NOMO-1 (cell line): Measurements from ENCODE around the gene YIPF5.

Source experiments
- DNase-seq, 2 experiments: peaks; one replicate each; lab custom pipeline; 2025; ENCODE audit not compliant: unreplicated experiment in 2 of 2; lab: John Stamatoyannopoulos, UW

YIPF5 gene

GRCh38 chr5:144130306-144130705 lies 40.2 kb downstream of the YIPF5 start:
- DNase-seq: no peak

GRCh38 chr5:144128844-144129243 lies 41.6 kb downstream of the YIPF5 start:
- no peak for DNase-seq

DNA sequence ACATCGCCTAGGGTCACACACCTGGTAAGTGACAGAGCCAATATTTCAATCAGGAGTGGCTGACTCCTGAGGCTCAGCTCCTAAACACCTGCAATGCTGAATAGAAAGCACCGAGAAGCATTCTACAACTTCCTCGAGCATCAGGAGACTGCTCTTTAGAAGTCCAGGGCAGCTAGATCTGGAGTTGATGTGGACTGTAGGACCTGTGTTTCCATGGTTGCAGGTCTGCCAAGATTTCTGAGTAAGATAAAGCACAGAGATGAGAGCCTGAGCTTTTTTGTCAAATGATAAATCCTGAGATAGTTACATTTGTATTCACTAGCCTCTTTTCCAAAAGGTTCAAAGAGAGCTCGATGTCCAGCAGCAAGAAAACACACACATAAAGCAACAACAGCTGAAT lies 43.8 kb downstream of the YIPF5 start:
- no peak for DNase-seq

DNA sequence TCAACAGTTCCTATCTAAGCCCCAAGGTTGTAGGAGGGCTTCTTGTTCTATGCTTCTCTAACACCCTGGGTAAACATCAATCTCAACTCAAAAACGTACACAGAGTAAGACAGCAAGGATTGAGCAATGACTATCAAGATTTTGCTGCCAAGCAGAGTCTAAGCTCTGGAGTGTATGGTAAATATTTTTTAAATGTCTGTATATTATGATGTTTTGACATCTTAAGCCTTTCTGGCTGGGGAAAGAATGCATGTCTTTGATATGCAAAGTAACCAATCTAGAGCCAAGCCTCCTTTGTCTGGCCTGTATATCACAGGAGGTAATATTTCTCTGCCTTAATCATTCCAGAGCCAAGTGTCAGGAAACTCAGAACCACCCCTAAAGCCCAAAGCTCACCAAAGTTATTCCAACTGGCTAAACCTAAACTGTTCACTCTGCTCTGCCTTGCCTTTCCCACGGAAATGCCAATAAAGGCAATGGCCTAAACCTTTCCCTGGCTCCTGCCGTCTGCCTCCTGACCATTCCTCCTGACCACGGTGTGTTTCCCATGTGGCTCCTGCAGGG lies 45.2 kb downstream of the YIPF5 start:
- DNase-seq: no peak

GRCh38 chr5:144122641-144123040 lies 47.8 kb downstream of the YIPF5 start:
- no peak for DNase-seq

DNA sequence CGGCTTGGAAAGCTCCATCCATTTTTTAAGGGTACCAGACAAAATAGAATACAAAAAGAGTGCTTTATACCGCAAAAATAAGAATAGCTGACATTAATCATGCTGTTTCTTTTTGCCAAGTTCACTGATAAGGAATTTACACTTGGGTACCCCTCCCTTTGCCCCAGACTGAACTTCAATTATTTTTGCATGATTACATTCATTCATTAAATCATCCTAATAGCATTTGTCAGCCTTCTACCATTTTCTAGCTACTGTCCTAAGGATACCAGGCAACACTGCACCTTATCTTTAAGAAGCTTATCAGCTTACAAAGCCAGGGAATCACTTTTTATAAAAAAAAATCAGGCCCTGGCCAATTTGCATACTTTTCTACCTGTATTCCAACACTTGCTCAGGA lies 48.4 kb downstream of the YIPF5 start:
- no peak for DNase-seq

DNA sequence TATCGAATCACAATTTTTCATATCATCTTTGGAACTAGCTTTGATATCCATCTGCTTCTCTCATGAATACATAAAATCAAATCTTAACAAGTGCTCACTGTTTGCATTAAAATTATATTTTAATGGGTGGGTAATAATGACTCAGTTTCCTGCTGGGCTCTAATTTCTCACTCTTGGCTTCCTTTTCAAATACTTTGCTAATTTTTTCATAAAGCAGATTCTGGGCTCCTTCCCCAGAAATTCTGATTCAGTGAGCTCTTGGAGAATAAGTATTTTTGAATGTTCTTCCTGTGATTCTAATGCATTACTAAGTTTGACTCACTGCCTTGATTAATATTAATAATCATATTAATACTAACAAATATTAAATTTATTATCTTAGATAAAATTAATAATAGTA lies 48.9 kb downstream of the YIPF5 start:
- DNase-seq: no peak

- no peak for DNase-seq
Measured at GRCh38 chr5:144120661-144121180, 49.7 kb downstream of the YIPF5 start.

DNA sequence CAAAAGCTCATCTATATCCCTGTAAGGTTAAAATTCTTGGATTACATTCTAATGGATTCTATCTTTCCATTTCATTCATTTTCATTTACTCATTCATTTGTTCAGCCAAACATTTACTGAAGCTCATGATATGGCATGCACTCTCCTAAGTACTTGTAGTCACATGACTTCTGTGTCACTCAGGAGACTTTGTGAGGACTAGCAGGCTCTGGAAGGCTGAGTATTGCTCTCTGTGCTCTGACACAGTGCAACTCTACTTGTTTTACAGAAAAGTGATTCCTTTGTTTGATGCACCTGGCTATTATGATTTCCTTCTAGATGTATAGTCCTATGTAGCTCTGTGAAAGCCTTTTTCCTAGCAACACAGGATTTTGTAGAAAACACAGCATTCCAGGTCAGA lies 53.0 kb downstream of the YIPF5 start:
- DNase-seq: no peak

DNA sequence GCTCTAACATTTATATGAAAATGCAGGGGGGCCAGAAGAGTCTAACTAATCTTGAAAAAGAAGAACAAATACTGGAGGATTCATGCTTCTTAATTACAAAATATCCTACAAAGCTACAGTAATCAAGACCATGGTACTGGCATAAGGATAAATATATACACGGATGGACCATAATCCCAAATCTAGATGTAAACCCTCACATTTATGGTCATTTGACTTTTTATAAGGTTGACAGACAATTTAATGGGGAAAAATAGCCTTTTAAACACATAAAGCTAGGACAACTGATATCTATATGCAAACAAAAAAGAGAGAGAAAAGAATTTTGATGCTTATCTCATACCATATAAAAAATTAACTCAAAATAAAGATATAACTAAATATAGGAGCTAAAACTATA lies 55.9 kb downstream of the YIPF5 start:
- DNase-seq: no peak
